Activated CD4-positive, alpha-beta T cell treated with anti-CD3 and anti-CD28 coated beads, Interleukin-2, Interleukin-4, amounts not matched to agents 100 ng/mL and 50 ng/mL, durations not matched to agents 16 hours and 8 hours (primary cell): Measurements from ENCODE around the gene AK5.
"Not testable (repeated sequence)": the region's sequence is repeated elsewhere in the genome, so short reads cannot be mapped to it uniquely, and the experiment has no call there.

Experiments
- DNase-seq: peaks from one replicate; pipeline ENCODE4 v3.0.0-alpha.2; 2020; ENCODE audit warnings: low spot score

Gene AK5

GRCh38 chr1:77399250-77400086, 117.6 kb downstream of the AK5 start:
- DNase-seq: no peak

GRCh38 chr1:77400781-77401180, 119.0 kb downstream of the AK5 start:
- no peak for DNase-seq

GRCh38 chr1:77401384-77401783, 119.6 kb downstream of the AK5 start:
- no peak for DNase-seq

- no peak for DNase-seq
These were observed 123.4 kb downstream of the AK5 start for GRCh38 chr1:77405186-77405585.

GRCh38 chr1:77406661-77407060, 124.8 kb downstream of the AK5 start:
- no peak for DNase-seq

- no peak for DNase-seq
These were observed 126.0 kb downstream of the AK5 start for GRCh38 chr1:77407738-77408375.

- not testable (repeated sequence) for DNase-seq
These were observed 127.1 kb downstream of the AK5 start for GRCh38 chr1:77408933-77409332.

GRCh38 chr1:77412069-77412819, 130.4 kb downstream of the AK5 start:
- no peak for DNase-seq

- DNase-seq: no peak
These were observed 131.2 kb downstream of the AK5 start for GRCh38 chr1:77412820-77413530.

- DNase-seq: no peak
These were observed 131.9 kb downstream of the AK5 start for GRCh38 chr1:77413541-77414335.

- no peak for DNase-seq
These were observed 133.8 kb downstream of the AK5 start for GRCh38 chr1:77415579-77415978.

GRCh38 chr1:77416692-77417450, 135.1 kb downstream of the AK5 start:
- DNase-seq: no peak

- not testable (repeated sequence) for DNase-seq
These were observed 136.2 kb downstream of the AK5 start for GRCh38 chr1:77418055-77418454.

- no peak for DNase-seq
These were observed 139.8 kb downstream of the AK5 start for GRCh38 chr1:77421504-77422233.

- no peak for DNase-seq
These were observed 142.4 kb downstream of the AK5 start for GRCh38 chr1:77424236-77424635.

GRCh38 chr1:77428068-77428467, 146.2 kb downstream of the AK5 start:
- DNase-seq: no peak

- no peak for DNase-seq
These were observed 149.3 kb downstream of the AK5 start for GRCh38 chr1:77430966-77431690.

- no peak for DNase-seq
These were observed 152.1 kb downstream of the AK5 start for GRCh38 chr1:77433934-77434333.

- DNase-seq: no peak
These were observed 153.1 kb downstream of the AK5 start for GRCh38 chr1:77434967-77435366.
